H9 (cell line): ENCODE measurements around the gene PFDN1. TPM values are rescaled to one million over a fixed set of nuclear protein-coding genes. Genes with fewer than 3 reads are reported as not detected.

Experiments used
- DNase-seq: peaks from one replicate; pipeline ENCODE4 v3.0.0-alpha.2; 2017
- H2AFZ ChIP-seq: one replicate; pipeline ENCODE4 v1.6.1; 2013; ENCODE audit warnings: mild to moderate bottlenecking, low read length, control low read depth, moderate library complexity
- H2AK5ac ChIP-seq: 2 replicates; pipeline ENCODE4 v1.6.1; 2013; ENCODE audit warnings: low read length, control low read depth, mixed read lengths; ENCODE audit not compliant: insufficient read length
- H2BK120ac ChIP-seq: one replicate; pipeline ENCODE4 v1.6.1; 2013; ENCODE audit warnings: low read depth, mild to moderate bottlenecking, low read length, control low read depth, inconsistent platforms; ENCODE audit not compliant: poor library complexity, severe bottlenecking
- H2BK12ac ChIP-seq: 2 replicates; pipeline ENCODE4 v1.6.1; 2013; ENCODE audit warnings: low read length, control low read depth, mixed read lengths, low read depth; ENCODE audit not compliant: insufficient read length
- H2BK15ac ChIP-seq: 2 replicates; pipeline ENCODE4 v1.6.1; 2013; ENCODE audit warnings: low read depth, low read length, control low read depth
- H2BK20ac ChIP-seq: one replicate; pipeline ENCODE4 v1.6.1; 2013; ENCODE audit warnings: low read depth, mild to moderate bottlenecking, low read length, control low read depth, inconsistent platforms; ENCODE audit not compliant: poor library complexity, severe bottlenecking
- H2BK5ac ChIP-seq: 2 replicates; pipeline ENCODE4 v1.6.1; 2013; ENCODE audit warnings: low read length, control low read depth, mixed read lengths; ENCODE audit not compliant: insufficient read length
- H3K14ac ChIP-seq: 2 replicates; pipeline ENCODE4 v1.6.1; 2013; ENCODE audit warnings: low read length, control low read depth; ENCODE audit not compliant: insufficient read depth
- H3K18ac ChIP-seq: 2 replicates; pipeline ENCODE4 v1.6.1; 2013; ENCODE audit warnings: low read depth, mild to moderate bottlenecking, mixed read lengths, low read length, control low read depth; ENCODE audit not compliant: insufficient read length
- H3K23ac ChIP-seq: 2 replicates; pipeline ENCODE4 v1.6.1; 2013; ENCODE audit warnings: low read length, control low read depth, mixed read lengths, low read depth; ENCODE audit not compliant: insufficient read length
- H3K23me2 ChIP-seq: 2 replicates; pipeline ENCODE4 v1.6.1; 2013; ENCODE audit warnings: low read depth, mild to moderate bottlenecking, mixed read lengths, low read length, control low read depth; ENCODE audit not compliant: insufficient read length, poor library complexity, severe bottlenecking
- H3K27ac ChIP-seq: 2 replicates; pipeline ENCODE4 v1.5.1; 2013; ENCODE audit warnings: low read length, control low read depth, mixed read lengths, low read depth; ENCODE audit not compliant: insufficient read length
- H3K27me3 ChIP-seq: 2 replicates; pipeline ENCODE4 v1.6.1; 2013; ENCODE audit warnings: low read length, control low read depth, inconsistent platforms; ENCODE audit not compliant: insufficient read depth
- H3K4ac ChIP-seq: 2 replicates; pipeline ENCODE4 v1.6.1; 2013; ENCODE audit warnings: low read depth, mild to moderate bottlenecking, control low read depth, inconsistent platforms, low read length, moderate library complexity
- H3K4me1 ChIP-seq: 2 replicates; pipeline ENCODE4 v1.6.1; 2013; ENCODE audit warnings: low read length, control low read depth, inconsistent platforms; ENCODE audit not compliant: insufficient read depth
- H3K4me2 ChIP-seq: 2 replicates; pipeline ENCODE4 v1.6.1; 2013; ENCODE audit warnings: low read length, control low read depth, mixed read lengths; ENCODE audit not compliant: insufficient read length, insufficient read depth
- H3K56ac ChIP-seq: 2 replicates; pipeline ENCODE4 v1.6.1; 2013; ENCODE audit warnings: low read depth, mild to moderate bottlenecking, mixed read lengths, low read length, control low read depth; ENCODE audit not compliant: insufficient read length
- H3K79me1 ChIP-seq: 2 replicates; pipeline ENCODE4 v1.6.1; 2013; ENCODE audit warnings: low read depth, mild to moderate bottlenecking, moderate library complexity, low read length, control low read depth, inconsistent platforms; ENCODE audit not compliant: insufficient read depth, poor library complexity, severe bottlenecking
- H3K79me2 ChIP-seq: 2 replicates; pipeline ENCODE4 v1.6.1; 2013; ENCODE audit warnings: low read length, control low read depth, inconsistent platforms; ENCODE audit not compliant: insufficient read depth
- H3K9ac ChIP-seq: 2 replicates; pipeline ENCODE4 v1.6.1; 2013; ENCODE audit warnings: low read length, control low read depth, mixed read lengths; ENCODE audit not compliant: insufficient read length; ENCODE audit errors: extremely low read depth
- H3K9me3 ChIP-seq: one replicate; pipeline ENCODE4 v1.6.1; 2013; ENCODE audit warnings: low read depth, low read length, inconsistent platforms; ENCODE audit not compliant: control insufficient read depth
- H3T11ph ChIP-seq: one replicate; pipeline ENCODE4 v1.6.1; 2013; ENCODE audit warnings: mild to moderate bottlenecking, low read length, control low read depth, inconsistent platforms
- H4K20me1 ChIP-seq: one replicate; pipeline ENCODE4 v1.6.1; 2013; ENCODE audit not compliant: control insufficient read depth, insufficient read length, insufficient read depth
- H4K5ac ChIP-seq: 2 replicates; pipeline ENCODE4 v1.6.1; 2013; ENCODE audit warnings: low read depth, mild to moderate bottlenecking, mixed read lengths, low read length, control low read depth; ENCODE audit not compliant: insufficient read length
- H4K8ac ChIP-seq: replicated peaks from 2 replicates; pipeline ENCODE4 v1.6.1; 2013; ENCODE audit warnings: low read length, control low read depth, mixed read lengths, low read depth; ENCODE audit not compliant: insufficient read length
- H4K91ac ChIP-seq: 2 replicates; pipeline ENCODE4 v1.6.1; 2013; ENCODE audit warnings: low read depth, mild to moderate bottlenecking, moderate library complexity, mixed read lengths, low read length, control low read depth; ENCODE audit not compliant: insufficient read length
- H3K27ac Mint-ChIP-seq, 3 experiments: 2 replicates in 2 of 3; 3 replicates in 1 of 3; pipeline ENCODE4 v1.8.0; 2020 to 2021; ENCODE audit warnings: mixed read lengths in 3 of 3, mild to moderate bottlenecking in 1 of 3, moderate library complexity in 1 of 3
- H3K27me3 Mint-ChIP-seq: 2 replicates; pipeline ENCODE4 v1.8.0; 2021; ENCODE audit warnings: low read depth, mild to moderate bottlenecking, moderate library complexity, mixed read lengths
- H3K36me3 Mint-ChIP-seq, 3 experiments: 2 replicates in 2 of 3; 3 replicates in 1 of 3; pipeline ENCODE4 v1.8.0; 2020 to 2021; ENCODE audit warnings: low read depth in 3 of 3, mixed read lengths in 3 of 3; ENCODE audit not compliant: insufficient read depth in 1 of 3
- H3K4me1 Mint-ChIP-seq, 2 experiments: 2 replicates each; pipeline ENCODE4 v1.8.0; 2020; ENCODE audit warnings: mixed read lengths in 2 of 2
- H3K4me3 Mint-ChIP-seq, 2 experiments: 2 replicates in 1 of 2; 3 replicates in 1 of 2; pipeline ENCODE4 v1.8.0; 2020 to 2021; ENCODE audit warnings: mild to moderate bottlenecking in 2 of 2, mixed read lengths in 2 of 2, moderate library complexity in 1 of 2
- H3K9me3 Mint-ChIP-seq, 2 experiments: 2 replicates in 1 of 2; 3 replicates in 1 of 2; pipeline ENCODE4 v1.8.0; 2020; ENCODE audit warnings: mild to moderate bottlenecking in 2 of 2, mixed read lengths in 2 of 2, moderate library complexity in 1 of 2
- CTCF ChIP-seq: fragments of 200-600 bp; sonication (generic); conservative IDR thresholded peaks from 3 replicates; pipeline ENCODE4 v1.8.0; 2021; ENCODE audit warnings: antibody characterized with exemption, mild to moderate bottlenecking
- WGBS: extraction: QIAGEN DNeasy Blood & Tissue Kit; methylation state at CpG from one replicate; pipeline ENCODE4 v1.1.7; 2013; ENCODE audit warnings: missing lambda C conversion rate, low lambda C conversion rate, mixed read lengths; ENCODE audit not compliant: insufficient read length; ENCODE audit errors: extremely low coverage; 5-methylcytosine and 5-hydroxymethylcytosine counted together
- total RNA-seq: library from RNA; stranded (reverse); gene quantifications from 2 replicates; pipeline ENCODE4 v1.2.1, GENCODE V29; 2021

The PFDN1 gene
- total RNA-seq, 1 experiment from 2014 or later: 58.3 TPM

- no peak overlapping the region for H3K4me3 Mint-ChIP-seq
- no peak for TF ChIP-seq CTCF
- H3K9me3 ChIP-seq: no peaks in the 10 kb centered on the region
- H4K5ac ChIP-seq: no peak overlapping the region
- H3K23me2 ChIP-seq: no peaks in the 10 kb centered on the region
- H2BK5ac ChIP-seq: no peak overlapping the region
- no peaks in the 10 kb centered on the region for H3K79me1 ChIP-seq
- H2AK5ac ChIP-seq: no peak overlapping the region
- no peaks in the 10 kb centered on the region; a peak in 1 of 5 replicates for H3K9me3 Mint-ChIP-seq
- H3K4me2 ChIP-seq: no peak overlapping the region
- H4K8ac ChIP-seq: no peak overlapping the region
- H3K27me3 ChIP-seq: no peaks in the 10 kb centered on the region
- no peak overlapping the region for H3K56ac ChIP-seq
- H3K79me2 ChIP-seq: no peaks in the 10 kb centered on the region
- H3K23ac ChIP-seq: no peak overlapping the region
- H3K4me1 ChIP-seq: no peaks in the 10 kb centered on the region
- no peak overlapping the region for H2BK120ac ChIP-seq
- no peak overlapping the region for H3K4ac ChIP-seq
- H3K14ac ChIP-seq: no peak overlapping the region
- H4K20me1 ChIP-seq: no peaks in the 10 kb centered on the region
- no peak overlapping the region for H3K27ac Mint-ChIP-seq
- DNase-seq: no peak
- H3K18ac ChIP-seq: no peak overlapping the region
- H3K4me1 Mint-ChIP-seq: no peaks in the 10 kb centered on the region
- H2BK12ac ChIP-seq: no peak overlapping the region
- no peak overlapping the region for H3T11ph ChIP-seq
- H3K36me3 Mint-ChIP-seq: no peaks in the 10 kb centered on the region
- H4K91ac ChIP-seq: no peak overlapping the region
- WGBS: no CpG with 5 or more reads among the region's 5 CpGs
- H2AFZ ChIP-seq: no peak overlapping the region
- H3K9ac ChIP-seq: no peak overlapping the region
- no peak overlapping the region for H2BK20ac ChIP-seq
- no peaks in the 10 kb centered on the region; the same call in none of the 2 replicates for H3K27me3 Mint-ChIP-seq
- H3K27ac ChIP-seq: no peak overlapping the region
- no peak overlapping the region for H2BK15ac ChIP-seq
Measured at GRCh38 chr5:140317859-140318258, 15.0 kb upstream of the PFDN1 start.
